Measurements from ENCODE around the gene EYS.

EYS gene

DNA sequence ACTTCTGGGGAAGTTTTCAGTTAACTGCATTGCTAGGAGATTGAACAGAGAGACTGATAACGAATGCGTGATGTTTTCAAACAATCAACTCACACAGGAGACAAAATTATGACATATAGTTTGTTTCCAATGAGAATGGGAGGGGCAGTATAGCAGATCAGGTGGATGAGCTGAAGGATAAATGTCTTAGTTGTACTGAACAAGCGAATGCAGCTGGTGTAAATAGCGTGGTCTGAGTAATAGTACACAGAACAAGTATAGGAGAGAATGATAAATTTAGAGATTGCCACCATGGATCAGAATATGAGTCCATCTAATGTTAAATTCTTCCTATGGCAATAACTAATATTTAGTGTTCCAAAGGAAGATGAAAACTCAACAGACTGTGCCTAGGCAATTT lies 858.6 kb downstream of the EYS start:
- DNase-seq (ENCODE audit: low read depth, low spot score): no peak

DNA sequence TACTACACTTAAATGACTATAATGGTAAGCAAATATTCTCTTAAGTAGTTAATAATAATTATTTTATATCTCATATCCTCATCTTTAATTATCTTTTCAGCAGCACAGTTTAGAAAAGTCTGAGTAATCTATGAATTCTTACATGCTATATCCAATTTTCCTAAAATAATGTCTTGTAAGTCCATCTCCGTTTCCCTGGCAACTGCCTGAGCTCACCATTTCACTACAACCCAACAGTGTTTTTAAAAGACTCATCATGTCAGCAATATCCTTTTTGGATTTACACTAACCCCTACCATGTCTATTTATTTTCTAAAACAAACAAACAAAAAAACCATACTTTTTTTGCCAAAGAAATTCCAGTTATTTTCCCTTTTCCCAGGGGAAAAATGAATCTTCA lies 859.6 kb downstream of the EYS start:
- DNase-seq (ENCODE audit: low read depth, low spot score): no peak

DNA sequence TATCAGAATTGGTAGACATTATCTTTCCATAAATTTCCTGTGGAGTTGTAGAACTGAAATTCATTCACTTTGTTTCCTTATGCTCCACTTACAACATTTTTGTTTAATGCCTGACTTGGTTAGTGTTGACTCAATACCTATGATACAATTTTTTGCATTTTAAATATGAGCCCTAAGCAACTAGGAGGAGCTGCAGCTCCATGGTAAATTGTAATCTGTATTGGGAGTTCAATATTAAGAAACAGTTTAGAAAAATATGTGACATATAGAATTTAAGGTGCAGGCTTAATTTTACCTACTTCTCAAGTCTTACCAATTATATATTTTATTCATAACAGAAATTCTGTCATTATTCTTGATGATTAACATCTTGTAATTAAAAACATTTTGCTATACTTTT lies 868.3 kb downstream of the EYS start:
- no peak for DNase-seq (ENCODE audit: low read depth, low spot score)

DNA sequence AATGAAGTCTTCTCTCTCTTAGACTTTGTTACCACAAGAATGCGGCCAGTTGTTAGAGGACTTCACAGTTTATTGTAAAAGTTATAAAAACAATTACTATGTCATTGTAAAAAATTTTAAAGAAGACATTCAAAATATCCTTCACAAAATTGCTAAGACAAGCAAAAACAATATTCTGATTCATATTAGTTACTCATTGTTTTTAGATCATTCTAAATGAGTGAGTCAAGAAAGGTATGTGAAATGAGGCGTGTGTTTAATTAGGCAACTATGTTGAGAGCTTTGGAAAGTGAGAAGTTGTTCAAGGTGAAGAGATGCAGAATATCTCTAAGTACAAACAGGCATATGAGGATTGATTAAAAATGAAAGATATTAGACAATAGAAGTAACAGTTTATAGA lies 875.3 kb downstream of the EYS start:
- DNase-seq (ENCODE audit: low read depth, low spot score): no peak

DNA sequence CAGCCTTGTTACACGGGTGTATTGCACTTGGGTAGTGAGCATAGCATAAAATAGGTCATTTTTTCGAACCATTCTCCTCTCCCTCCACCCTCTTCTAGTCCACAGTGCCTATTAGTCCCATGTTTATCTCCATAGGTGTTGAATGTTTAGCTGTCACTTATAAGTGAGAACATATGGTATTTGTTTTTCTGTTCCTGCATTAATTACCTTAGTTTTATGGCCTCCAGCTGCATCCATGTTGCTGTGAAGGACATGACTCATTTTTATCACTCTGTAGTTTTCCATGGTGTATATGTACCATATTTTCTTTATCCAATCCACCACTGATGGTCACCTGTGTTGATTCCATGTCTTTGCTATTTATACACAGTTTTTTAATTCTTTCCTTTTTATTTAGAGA lies 889.5 kb downstream of the EYS start:
- no peak for DNase-seq (ENCODE audit: low read depth, low spot score)

DNA sequence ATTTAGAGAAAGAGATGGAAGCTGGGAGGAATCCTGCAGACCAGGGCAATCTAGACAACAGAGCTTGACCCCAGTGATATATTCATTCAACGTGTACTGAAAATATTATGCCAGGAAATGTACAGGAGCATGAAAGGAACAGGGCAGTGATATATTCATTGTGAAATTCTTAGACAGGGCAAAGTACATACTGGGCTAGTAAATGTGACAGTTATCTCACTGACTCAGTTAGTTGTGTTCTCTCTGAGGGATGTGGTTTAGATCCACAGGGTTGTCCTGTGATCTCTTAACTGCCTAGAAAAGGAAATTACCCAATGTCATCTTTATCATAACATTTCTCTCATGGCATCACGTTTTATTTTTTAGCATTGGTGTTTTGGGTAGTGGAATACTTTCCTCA lies 891.3 kb downstream of the EYS start:
- no peak for DNase-seq (ENCODE audit: low read depth, low spot score)

DNA sequence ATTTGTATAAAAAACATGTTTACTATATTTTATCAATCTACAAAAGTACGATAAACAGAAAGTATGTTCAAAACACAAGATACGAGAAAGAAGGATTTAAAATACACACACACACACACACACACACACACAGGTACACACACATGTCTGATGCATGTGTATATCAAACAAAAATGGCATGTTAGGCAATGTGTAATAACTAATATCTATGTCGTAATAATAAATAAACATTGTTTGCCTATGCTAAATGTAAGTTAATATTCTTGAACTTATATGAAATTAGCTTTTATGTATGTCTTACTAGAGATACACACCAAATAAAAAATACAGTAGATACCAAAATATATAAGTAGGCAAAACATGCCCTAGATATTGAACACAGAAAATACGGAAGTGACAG lies 894.9 kb downstream of the EYS start:
- DNase-seq (ENCODE audit: low read depth, low spot score): no peak

DNA sequence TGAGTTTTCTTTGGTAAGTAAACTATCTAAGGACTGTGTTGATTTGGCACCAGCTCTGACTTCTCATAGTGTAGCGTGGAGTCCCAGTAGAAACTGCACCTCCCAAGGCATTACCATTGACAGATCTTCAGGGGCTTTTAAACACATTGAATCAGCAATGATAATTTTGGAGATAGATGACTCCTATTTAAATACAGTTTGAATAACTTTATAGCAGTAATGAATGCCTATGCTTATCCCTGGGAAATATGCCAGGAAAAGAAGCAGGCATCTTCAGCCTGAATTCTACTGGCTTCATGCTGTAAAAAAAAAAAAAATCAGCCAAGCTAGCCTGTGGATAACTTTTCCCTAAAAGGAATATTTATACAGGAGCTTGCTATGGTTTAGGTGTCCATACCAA lies 895.9 kb downstream of the EYS start:
- DNase-seq (ENCODE audit: low read depth, low spot score): peak; percentile 10

DNA sequence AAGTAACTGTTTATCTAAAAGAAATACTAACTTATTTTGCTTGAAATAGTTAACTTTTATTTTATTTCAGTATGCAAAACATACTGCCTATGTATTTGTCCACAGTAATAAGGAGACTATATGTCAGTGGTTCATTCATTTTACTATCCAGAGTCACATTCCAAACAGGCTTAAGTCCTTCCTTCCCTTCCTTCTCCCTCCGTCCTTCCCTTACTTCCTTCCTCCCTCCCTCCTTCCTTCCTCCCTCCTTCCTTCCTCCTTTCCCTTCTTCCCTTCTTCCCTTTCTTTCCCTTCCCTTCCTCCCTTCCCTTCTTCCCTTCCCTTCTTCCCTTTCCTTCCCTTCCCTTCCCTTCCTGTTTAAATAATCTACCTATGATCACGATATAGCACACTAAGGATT lies 899.2 kb downstream of the EYS start:
- no peak for DNase-seq (ENCODE audit: low read depth, low spot score)

DNA sequence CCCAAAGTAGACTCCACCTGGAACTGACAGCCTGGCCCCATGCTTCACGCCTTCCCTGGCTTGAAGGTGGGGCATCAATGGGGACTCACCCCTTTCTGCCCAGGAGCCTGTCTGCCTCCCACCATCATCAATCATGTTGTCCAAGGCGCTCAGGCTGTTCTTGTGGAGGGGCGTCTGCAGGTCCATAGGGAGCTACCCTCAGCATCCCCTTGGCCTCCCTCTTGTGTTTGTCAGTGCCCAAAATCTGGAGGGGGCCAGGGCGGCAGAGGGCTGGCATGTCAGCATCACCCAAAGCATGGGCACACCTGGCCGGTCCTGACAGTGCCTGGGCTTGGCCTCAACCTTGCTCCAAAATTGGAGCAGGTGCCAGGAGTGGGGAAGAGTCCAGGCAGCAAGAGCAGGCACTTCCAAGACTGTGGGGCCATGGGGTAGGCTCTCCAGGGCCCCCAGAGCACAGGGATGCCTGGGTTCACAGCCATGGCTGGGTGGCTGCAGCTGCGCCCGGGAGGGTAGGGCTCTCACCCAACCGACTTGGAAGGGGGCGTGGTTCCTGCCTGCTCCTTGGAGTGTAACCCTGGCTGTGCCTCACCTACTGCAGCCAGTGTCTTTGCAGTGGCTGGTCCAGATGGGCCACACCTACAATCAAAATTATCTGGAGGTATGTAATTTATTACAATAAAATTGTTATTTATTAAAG lies 903.4 kb downstream of the EYS start:
- DNase-seq (ENCODE audit: low read depth, low spot score): no peak

DNA sequence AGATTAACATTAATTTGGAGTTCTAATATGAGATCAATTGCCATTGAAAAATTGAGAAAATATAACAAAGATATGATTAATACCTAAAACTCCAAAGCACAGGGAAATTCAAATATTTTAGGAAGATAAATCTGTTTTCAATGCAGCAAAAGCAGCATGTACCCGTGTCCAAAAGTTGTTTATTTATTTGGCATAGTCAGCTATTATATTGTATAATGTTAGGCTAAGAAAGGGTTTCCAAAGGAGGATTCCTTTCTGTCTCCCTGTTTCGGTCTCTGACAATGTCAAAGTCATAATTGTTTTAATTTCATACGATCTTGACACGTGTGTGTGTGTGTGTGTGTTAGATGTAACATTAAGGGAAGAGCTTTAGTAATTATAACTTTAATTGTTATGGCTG lies 914.5 kb downstream of the EYS start:
- no peak for DNase-seq (ENCODE audit: low read depth, low spot score)

DNA sequence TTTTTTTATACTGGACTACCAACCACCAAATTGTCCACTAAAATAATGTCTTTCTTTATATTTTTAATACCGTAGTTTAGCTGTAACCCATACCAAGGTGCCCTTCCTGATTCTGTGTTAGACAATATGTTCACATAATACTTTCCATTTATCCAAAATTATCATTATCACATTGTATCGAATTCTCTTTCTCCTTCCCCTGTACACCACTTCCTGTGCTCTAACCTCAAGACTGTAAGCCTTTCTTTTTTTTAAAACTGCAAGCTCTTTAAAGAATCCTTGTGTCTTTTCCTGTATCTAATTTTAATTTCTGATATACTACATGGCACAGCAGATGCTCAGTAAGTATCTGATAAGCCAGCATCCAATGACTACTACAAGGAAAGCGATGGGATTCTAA lies 917.5 kb downstream of the EYS start:
- DNase-seq (ENCODE audit: low read depth, low spot score): no peak

DNA sequence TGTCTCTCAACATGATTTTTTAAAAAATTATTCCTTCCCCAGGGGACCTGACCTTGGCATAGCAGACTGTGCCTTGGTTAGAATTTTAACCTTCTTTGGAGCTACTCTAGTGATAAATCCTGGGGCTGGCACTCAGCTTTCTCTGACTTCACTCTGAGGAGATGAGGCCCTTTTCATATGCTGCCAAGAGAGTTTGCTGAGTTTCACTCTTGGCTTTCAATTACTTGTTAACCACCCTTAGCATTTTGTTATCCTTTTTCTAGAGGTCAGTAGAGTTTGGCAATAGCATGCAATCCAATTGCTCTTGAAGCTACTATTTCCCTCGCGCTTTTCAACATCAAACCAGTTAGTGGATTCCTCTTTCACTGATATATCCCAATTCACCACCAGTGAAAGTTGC lies 920.3 kb downstream of the EYS start:
- DNase-seq (ENCODE audit: low read depth, low spot score): no peak

DNA sequence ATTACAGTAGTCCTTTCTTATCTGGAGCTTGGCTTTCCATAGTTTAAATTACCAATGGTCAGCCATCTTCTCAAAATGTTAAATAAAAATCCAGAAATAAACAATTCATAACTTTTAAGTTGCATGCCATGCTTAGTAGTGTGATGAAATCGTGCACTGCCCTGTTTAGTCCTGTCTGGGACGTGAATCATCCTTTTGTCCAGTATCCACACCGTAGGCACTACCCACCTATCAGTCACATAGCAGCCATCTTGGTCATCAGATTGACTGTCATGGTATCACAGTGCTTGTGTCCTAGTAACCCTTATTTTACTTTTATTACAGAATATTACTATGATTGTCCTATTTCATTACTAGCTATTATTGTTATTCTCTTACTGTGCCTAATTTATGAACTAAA lies 924.1 kb downstream of the EYS start:
- no peak for DNase-seq (ENCODE audit: low read depth, low spot score)

DNA sequence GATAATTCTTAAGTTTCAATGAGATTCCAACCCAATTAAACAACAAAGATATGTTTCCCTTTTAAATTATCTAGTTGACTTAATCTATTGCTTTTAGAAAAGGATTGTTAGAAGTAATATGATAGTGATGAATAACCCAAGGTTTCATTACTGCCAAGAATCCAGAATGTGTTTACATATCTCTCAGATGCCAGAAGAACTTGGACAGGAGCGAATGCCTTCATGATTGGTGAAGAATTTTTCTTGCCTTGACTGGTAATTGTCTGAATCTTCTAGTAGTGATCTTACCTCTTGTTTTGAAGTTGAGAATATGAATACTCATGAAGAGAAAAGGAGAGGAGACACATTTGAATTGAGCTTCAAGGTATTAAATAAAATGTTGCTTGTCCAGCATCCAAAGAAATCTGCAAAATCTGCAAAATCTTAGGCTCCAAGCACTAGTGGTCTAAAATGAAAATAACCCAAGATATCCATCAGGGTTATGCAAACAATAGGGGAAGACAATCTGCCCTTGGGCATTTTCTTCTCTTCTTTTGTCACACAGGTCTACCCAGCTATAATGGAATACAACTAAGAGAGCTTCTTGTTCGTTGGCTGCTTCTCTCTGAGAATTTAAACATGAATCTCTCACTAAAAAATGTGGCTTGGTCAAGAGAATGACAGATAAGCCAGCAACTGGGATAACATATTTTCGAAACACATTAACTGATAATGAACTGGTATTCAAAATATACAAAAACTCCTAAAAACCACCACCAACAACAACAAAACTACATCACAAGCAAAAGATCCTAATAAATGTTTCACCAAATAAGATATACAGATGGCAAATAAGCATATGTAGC lies 928.9 kb downstream of the EYS start:
- DNase-seq (ENCODE audit: low read depth, low spot score): peak; percentile 2

DNA sequence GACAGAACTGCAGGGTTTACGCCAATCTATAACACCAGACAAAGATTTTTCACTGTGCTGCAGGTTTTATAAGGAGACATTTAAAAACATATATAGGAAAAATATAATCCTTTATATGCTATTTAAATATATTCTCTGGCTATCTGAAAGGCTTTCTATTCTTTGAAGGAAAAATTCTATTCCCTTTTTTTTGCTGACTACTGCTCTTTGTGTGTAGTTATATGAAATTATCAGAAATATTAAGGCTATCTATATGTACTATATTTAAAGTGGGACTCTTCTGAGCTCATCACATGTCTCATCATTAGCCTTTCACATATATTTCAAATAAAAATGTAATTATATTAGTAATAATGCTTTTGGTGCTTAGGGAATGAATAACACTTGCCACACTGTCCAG lies 930.7 kb downstream of the EYS start:
- no peak for DNase-seq (ENCODE audit: low read depth, low spot score)

DNA sequence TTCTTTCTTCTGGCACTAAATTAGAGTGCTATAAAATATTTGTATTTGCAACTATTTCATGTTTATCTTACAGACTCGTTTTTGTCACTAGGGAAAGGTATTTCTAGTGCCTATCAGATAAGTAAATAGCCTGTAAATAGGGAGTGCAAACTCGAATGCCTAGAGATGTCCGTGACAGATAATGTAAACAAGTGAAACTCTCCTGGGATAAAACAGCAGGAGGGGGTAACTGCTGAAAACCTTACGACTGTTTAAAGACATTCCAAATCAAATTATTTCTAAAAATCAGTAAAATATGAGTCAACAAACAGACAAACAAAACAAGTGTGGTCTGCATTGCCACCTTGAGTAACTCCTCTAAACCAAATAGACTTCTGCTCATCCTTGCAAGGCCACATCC lies 932.1 kb downstream of the EYS start:
- no peak for DNase-seq (ENCODE audit: low read depth, low spot score)

DNA sequence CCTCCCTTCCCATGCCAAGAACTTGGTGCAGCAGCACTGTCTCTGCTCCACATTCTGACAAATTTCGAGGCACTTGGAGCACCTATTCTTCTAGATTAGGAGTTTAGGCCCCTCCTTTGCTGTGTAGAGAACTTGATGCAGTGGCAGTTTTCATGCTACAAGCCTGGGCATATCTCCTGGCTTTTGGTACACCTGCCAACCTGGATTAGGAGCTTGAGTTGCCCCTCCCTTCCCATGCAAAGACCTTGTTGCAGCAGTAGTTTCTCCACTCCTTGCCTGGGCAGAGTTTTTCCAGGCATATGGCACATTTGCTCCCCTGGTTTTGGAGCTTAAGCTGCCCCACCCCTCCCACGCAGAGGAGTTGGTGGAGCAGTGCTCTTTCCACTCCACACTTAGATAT lies 956.1 kb downstream of the EYS start:
- no peak for DNase-seq (ENCODE audit: low read depth, low spot score)

DNA sequence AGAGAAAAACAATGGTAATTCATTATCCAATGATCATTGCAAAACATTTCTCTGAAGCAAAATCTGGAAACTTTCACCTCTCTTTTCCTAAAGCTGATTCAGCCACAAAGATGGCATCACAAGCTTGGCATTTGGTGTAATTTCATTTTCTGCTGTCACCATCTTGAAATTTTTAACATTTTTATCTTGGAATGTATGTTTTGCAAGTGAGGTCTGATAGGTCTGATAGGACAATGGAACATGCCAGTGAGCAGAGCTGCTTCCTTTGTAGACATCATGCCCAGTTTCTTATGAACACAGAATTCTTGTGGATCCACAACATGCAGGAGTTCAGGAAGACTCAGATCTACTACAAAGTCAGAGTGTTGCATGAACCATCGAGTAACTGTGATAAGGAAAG lies 969.6 kb downstream of the EYS start:
- no peak for DNase-seq (ENCODE audit: low read depth, low spot score)

DNA sequence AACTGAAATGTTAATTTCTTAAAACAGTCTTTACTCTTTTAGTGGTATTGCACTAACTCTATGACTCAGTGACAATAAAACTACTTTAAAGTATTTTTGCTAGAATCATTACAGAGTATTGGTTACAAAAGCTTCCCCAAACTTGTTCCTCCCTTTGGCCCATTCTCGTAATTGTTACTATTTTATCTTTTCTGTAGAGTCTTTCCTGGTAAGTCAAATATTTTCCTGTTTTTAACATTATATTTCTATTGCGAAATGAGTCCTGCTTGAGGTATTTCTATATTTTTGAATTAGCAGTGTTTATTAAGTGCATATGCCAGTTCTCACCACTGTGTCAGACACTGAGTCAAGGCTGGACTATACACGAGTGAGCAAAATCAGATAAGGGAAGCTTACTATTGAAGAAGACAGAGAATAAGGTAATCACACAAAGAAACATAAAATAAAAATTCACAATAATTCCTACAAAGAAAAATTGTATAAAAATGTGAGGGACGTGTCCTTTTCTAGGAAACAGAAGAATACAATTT lies 970.5 kb downstream of the EYS start:
- DNase-seq (ENCODE audit: low read depth, low spot score): no peak

DNA sequence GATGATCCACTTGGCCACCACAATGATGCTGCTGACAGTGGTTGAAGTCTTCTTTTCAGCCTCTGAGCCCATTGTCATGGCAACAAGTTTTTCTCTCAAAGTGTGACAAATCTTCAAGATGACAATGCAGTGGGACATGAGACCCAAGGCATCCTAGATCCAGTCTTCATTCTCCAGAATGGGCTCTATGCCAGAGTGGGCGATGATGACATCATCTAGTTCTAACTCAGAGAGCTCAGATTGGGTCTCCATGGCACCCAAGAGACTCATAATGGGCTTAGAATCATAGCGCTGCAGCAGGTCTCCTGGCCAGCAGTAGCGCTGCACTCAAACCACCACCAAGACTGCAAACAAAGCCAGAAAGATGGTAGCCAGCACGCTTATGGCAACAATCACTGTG lies 973.6 kb downstream of the EYS start:
- no peak for DNase-seq (ENCODE audit: low read depth, low spot score)

DNA sequence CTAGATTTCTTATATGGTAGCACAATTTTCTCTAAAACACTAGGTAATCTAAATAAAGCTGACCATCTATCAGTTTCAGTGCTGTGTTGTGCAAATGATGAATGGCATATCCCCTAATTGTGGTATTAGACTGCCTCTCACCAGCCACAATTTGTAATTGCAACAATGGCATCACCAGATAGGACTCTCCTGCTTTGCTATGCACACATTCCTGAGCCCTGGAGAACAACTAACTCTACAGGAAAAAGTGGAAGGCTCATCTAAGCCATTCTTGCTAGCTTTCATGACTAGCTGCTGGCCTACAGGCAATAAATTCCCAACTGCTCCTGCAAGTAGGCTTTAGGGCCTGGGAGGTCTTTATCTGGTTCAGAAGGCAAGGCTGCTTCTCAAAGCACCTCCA lies 974.1 kb downstream of the EYS start:
- DNase-seq (ENCODE audit: low read depth, low spot score): peak; percentile 11

DNA sequence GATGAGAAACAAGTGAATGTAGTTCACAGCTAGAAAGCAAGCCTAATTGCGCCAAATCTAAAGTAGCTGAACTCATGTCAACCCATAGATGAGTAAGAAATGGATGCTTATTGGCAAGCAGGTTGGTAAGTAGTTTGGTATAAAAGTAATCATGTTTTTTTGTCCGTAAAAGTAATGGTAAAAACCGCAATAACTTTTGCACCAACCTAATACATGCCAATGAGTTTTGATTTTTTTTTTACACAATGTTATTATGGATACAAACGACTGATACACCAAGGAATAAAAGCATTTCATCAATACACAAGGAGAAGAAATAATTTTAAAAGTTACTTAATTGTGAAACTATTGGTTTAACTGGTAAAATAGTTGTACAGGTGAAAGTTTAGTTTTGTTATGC lies 977.5 kb downstream of the EYS start:
- no peak for DNase-seq (ENCODE audit: low read depth, low spot score)
